Stimulated activated CD4-positive, alpha-beta T cell treated with anti-CD3 and anti-CD28 coated beads, Interleukin-15, amount 100 ng/mL, for 1 hour (primary cell): Measurements from ENCODE around the gene ZYG11B.
"Not testable (repeated sequence)": the region's sequence is repeated elsewhere in the genome, so short reads cannot be mapped to it uniquely, and the experiment has no call there.

Source experiments
- DNase-seq, 2 donors: peaks; one replicate each; pipeline ENCODE4 v3.0.0-alpha.2; 2020; ENCODE audit warnings: low read depth in 1 of 2, low spot score in 1 of 2

The ZYG11B gene

DNA sequence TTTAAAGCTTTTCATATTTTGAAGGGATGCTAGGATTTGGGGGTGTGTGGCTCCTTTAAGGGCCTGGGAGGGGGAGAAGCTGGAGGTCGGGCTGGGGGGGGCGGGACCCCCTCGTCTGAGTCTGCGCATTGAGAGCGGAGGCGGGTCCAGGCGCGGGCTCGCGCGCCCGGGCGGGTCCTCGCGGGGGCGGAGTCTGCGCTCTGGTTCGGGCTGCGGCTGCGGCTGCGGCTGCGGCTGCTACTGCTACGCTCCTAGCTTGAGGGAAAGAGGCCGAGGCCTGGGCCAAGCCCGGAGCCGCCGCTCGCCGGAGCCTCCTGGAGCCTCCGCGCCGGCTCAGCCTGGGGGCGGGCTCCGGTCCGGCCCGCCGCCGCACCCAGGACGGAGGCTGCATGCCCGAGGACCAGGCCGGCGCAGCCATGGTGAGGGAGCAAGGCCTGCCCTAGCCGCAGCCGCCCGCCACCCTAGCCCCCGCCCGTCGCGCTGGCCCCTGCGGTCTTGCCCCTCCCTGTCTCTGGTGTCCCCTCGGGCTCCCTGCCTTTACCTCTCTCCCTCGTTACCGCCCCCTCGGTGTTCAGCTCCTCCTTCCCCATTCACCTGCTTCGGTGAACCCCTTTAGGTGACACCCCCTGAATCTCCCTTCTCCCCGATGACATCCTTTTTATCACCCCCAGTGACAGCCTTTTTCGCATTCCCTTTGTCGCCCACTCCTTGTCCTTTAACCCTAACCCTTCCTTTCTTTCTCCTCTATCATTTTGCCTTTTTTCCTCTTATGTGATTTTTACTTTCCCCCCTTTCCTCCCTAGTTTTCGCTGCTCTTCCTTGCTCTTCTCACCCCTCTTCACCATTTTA lies at the start of gene ZYG11B:
ZYG11B (plus strand) TSS at position 189 of the 849 bp plus-strand sequence; CDS start at position 390, 201 bp downstream.
- DNase-seq, result peak; percentile 84 to 89

DNA sequence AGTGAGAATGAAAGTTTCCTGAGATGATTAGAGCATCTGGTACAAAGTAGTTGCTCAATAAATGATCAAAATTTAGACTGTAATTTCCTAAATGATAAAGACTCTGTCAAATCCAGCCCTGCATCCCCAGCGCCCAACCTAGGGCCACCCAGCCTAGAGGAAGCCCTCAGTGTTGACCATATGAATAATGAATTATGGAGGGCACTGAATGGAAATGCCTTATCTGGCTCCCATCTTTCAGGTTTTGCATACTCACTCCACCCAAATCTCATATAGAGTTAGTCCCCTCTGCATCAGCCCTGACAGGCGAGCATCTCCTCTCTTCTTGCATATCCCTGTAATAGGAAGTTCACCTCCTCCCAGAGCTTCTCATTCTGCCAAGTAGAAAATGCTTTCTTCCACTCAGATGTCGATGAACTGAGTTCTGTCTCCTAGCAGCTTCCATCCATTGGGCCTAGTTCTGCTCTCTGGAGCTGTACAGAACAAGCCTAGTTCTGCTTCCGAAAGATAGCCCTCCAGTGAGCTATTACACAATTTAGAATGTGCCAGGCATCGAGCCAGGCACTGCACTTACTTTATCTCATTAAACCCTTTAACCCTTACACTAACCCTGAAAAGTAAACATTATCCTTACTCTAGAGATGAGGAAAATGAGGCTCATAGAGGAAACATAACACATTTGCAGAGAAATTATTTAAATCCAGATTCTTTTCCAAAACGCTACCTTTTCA lies 49.0 kb upstream of the ZYG11B start:
- DNase-seq, result no peak

DNA sequence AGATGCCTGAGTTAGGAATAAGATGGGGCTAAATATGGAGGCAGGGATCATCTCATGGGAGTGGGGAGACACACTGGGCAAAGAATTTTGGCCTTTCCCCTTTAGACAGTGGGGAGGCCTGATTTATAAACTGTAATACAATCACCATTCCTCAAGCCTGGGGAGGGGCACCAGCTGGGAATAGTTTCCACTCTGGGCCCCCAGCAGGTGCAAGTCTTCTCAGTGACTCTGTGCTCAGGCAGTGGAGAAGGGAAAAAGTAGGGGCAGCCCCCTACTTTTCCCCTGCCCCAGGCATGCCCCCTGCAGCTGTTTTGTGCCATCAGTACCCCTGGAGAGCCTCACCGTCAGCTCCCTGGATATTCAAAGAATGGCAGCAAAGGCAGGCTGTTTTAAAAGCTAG lies 47.2 kb upstream of the ZYG11B start:
- DNase-seq, result no peak

DNA sequence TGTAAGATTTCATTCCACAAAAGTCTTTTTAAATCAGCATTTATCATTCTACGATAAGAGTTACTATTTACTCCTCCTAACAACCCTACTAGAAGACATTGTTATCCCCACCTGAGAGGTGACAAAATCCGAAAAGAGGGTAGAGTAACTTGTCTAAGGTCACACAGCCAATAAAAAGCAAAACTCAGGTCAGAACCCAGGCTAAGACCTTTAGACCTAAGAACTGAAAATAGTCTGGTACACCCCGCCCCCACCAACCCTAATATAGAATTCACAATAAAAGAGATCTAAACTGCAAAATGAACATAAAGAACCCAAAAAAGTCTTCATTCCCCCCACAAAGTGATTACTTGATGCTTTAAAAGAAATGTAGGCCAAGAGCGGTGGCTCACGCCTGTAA lies 46.8 kb upstream of the ZYG11B start:
- DNase-seq, result no peak

DNA sequence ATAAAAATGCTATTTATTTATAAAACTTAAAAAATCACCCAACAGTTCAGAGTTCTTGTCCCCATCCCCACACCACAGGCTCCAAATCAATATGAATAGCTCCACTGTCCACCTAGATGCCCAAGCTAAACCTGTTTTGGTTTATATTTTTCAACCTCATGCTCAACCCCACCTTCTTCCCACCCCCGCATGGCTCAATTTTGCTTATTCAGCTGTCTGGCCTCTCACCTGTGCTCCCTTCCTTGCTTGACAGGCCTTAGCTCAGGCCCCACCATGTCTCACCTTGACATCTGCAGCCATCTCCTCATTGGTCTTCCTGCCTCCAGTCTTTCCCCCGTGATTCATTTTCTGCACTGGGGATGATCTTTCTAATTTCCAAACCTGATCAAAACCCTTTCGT lies 45.9 kb upstream of the ZYG11B start:
- DNase-seq, result no peak

DNA sequence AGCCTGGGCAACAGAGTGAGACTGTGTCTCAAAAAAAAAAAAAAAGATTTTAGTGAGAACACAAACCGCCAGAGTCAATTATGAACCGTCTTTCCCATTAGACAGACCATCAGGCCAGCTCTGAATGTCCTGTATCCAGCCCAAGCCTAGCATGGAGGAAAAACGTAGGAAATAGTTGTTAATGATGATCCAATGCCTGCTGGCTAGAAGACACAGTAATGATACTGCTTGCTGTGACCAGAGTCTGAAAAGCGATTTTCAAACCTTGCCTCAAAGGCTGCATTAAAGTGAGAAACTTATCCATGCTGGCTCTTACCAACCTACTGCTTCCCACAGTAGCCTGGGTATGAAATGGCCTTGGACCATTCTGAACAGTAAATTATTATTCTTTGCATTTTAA lies 45.1 kb upstream of the ZYG11B start:
- no peak for DNase-seq

DNA sequence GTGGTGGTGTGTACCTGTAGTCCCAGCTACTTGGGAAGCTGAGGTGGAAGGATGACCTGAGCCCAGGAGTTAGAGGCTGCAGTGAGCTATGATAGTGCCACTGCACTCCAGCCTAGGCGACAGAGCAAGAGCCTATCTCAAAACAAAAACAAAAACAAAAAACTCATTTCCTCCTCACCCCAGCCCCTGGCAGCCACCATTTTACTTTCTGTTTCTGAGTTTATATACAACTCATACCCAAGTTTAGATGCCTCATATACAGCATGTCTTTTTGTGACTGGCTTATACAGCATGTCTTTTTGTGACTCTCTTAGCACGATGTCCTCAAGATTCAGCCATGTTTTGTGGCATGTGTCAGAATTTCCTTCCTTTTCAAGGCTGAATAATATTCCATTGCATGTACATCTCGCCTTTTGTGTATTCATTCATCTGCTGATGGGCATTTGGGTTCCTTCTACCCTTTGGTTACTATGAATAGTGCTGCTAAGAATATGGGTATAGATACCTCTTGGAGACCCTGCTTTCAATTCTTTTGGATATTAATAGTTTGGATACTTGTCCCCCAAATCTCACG lies 42.8 kb upstream of the ZYG11B start:
- no peak for DNase-seq

DNA sequence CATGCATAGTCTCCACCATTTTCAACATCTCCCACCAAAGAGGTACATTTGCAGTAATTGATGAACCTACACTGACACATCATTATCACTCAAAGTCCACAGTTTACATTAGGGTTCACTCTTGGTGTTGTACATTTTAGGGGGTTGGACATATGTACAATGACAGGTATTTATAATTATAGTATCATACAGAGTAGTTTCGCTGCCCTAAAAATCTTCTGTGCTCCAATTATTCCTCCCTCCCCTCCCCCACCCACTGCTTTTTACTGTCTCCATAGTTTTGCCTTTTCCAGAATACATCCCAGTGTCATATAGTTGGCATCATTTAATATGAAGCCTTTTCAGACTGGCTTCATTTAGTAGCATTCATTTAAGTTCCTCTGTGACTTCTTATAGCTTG lies 41.7 kb upstream of the ZYG11B start:
- no peak for DNase-seq

DNA sequence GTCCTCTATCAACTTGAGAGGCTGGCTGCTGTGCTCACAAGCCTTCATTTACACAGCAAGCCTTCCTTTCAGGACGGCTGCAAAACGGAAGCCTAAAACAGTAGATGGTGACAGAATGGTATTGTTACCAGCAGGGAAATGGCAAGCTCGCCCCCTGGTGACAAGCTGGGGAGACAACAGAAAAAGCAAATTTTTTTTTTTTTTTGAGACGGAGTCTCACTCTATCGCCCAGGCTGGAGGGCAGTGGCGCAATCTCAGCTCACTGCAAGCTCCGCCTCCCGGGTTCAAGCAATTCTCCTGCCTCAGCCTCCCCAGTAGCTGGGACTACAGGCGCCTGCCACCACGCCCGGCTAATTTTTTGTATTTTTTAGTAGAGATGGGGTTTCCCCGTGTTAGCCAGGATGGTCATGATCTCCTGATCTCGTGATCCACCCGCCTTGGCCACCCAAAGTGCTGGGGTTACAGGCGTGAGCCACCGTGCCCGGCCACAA lies 39.9 kb upstream of the ZYG11B start:
- peak; percentile 54 to 55 for DNase-seq

DNA sequence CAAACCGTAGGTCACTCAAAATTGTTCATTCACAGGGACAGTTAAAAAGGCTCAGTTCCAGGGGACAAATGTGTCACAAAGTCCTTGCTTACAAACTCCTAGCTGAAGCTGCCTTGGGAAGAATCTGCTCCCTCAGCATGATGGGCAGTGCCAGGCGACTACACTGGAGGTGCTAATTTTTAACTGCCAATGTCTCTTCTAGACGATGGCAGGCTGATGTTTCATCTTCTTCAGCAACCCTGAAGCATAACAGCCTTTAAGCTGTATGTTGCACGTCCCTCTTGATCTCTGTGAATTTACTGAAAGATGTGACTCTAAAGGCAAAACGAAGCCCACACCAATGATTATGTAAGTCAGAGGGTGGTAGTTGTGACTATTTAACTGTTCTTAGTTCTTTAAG lies 39.4 kb upstream of the ZYG11B start:
- DNase-seq, result no peak

DNA sequence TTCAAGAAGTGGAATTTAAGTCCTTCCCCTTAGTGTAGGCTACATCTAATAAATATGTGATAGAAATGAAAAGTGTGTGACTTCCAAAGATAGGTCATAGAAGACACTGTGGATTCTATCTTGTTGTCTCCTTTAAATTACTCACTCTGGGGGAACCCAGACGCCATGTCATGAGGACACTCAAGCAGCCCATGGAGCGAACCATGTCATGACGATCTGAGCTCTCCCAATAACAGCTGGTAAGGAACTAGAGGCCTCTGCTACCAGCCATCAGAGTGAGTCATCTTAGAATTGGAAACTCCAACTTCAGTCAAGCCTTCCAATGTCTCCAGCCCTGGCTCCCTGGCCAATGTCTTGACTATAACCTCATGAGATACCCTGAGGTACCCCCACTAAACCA lies 34.4 kb upstream of the ZYG11B start:
- no peak for DNase-seq

DNA sequence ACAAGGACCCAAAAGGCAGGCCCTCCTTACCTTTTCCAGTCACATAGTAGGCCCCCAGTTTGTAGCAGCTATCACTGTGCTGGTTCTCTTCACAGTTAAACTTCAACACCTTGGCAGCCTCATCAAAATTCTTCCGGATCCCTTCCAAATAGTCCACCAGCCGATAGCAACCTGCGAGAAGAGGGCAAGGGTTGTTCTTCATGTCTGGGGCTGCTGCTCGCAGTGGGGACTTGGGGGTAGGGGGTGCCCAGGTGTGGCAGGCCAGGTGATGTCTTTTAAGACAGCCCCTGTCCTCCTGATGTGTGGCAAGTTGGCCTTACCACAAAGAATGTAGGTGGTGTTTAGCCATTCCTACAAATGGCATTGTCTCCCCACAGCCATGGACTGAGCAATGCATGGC lies 33.6 kb upstream of the ZYG11B start:
- DNase-seq, result no peak

DNA sequence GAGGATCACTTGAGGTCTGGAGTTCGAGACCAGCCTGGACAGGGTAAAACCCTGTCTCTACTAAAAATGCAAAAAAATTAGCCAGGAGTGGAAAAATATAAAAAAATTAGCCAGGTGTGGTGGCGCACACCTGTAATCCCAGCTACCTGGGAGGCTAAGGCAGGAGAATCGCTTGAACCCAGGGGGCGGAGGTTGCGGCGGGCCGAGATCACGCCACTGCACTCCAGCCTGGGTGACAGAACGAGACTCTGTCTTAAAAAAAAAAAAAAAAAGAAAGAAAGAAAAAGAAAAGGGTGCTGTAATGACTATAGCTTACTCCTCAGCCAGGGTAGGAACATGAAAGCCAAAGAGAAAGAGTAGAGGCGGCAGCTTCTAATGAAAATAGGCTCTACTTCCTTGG lies 32.9 kb upstream of the ZYG11B start:
- DNase-seq, result not testable (repeated sequence)

DNA sequence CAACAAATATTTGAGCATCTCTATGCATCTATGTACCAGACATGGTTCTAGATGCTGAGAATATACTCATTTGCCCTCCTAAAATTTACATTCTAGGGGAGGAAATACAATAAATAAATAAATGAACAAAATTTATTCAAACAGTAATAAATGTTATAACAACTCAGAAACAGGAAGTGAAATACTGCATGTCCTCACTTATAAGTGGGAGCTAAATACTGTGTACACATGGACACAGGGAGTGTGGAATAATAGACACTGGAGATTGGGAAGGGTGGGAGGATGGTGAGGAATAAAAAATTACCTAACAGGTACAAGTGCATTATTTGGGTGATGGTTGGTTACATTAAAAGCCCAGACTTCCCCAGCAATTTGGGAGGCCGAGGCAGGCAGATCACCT lies 32.4 kb upstream of the ZYG11B start:
- DNase-seq, result no peak

DNA sequence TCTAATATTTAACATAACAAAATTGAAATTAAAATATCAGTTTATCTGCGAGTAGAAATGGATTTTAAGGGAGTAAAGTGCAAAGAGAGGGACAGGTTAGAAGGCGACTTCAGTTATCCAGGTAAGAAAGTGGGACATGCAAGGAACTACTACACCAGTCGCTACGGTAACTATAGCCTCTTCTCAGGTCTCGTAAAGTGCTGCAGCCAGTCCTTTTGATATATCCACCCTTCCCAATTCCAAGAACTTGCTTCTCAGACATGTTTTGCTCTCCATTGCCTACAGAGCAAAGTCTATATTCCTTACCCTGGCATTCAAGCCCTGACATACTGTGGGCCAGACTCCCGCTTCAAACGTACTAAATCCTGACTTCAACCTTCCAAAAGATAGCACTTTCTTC lies 30.6 kb upstream of the ZYG11B start:
- DNase-seq, result no peak

DNA sequence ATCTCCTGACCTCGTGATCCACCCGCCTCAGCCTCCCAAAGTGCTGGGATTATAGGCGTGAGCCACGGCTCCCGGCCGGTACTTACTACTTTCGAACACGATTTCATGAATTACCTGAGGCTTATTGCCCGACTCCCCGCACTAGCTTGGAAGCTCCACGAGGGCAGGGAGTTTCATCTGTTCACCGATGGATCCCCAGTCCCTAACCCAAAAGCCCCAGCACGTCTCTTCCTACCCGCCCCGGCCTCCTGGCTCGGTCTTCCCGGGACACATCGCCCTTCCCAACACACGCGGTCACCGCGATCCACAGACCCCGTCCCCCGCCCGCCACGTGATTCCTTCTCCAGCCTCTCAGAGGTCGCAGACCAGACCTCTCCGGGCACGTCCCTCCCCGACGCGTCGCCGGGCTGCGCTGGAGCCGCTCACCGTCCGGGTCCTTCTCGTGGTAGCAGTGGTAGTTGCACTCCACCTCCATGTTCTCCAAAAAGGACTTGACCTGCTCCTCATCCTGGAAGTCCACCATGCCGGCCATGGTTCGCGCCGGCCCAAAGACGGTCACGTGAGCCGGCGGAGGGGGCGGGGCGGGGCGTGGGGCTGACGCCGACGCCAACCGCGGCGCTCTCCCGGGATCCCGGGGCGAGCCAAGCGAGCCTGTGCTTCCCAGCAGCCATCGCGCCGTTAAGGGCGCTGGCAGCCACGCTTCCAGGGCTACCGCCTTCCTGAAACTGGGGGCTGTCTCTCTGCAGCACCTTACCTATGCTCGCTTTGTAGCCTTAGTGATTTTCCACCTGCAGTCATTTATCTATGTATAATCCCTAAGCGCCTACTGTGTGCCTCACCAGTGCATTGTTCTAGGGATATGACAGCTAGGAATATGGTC lies 28.2 kb upstream of the ZYG11B start, which contains the start of gene COA7:
COA7 (minus strand) TSS at position 553 of the 880 bp plus-strand sequence; CDS start at position 532, 21 bp downstream.
- DNase-seq, result peak; percentile 33 to 61

DNA sequence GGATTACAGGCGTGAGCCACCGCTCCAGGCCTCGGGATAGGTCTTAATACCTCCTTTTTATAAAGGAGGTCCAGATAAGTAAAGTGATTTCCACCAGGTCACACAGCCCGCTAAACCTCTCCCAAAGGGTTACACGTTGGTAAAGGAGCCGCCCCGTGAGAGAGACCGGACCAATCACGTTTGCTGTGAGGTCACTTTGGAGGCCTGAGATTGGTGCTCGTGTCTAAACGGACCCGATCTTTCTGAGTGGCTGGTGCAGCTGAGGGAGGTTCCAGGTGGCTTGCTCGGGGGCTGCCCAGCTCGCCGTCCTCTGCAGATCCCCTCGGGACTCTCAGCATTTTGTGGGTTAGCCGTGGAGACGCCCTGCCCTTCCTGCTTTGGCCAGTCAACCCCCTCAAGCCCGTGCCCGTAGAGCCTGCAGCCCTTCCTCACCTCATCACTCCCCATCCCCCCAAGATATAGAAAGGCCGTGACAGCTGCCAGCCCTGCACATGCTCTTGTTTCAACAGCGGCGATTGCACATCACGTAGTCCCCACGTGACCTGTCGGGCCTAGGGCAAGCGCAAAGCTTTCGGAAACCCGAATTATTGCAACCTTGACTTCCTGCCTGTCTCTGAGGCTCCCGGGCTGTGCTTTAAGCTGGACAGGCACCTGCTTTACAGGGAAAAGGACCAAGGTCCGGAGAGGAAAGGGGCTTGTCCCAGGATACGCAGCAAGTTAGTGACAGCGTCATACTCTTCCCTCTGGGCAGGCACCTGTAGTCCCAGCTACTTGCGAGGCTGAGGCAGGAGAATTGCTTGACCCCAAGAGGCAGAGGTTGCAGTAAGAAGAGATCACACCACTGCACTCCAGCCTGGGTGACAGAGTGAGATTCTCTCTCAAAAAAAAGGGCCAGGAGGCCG lies 23.1 kb upstream of the ZYG11B start:
- peak; percentile 52 to 56 for DNase-seq

DNA sequence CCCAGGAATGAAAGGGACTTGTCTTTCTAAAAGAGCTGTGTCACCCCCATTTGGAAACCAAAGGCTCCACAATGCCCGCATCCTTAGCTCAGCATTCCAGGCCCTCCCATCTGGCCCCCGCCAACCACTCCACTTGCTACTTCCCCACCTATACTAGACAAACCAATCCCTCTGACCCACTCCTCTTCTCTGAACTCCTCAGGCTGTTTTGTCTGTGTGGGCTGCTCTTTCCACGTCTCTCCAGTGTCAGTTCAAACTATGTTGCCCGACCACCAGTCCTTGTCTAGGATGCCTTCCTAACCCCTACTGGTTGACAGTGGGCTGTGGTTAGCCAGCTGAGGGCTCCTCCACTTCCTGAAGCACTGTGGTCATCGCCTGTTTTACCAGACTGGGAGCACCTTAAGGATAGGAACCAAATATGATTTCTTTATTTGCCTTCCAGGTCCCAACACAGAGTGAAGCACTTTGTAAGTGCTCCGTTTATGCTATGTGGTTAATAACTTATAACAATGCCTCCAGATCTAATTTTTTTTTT lies 20.1 kb upstream of the ZYG11B start:
- no peak for DNase-seq
